Cardiac muscle cell (in vitro differentiated cells and primary cell): ENCODE data around the gene MRPS17. TPM values are rescaled to one million over a fixed set of nuclear protein-coding genes. Genes with fewer than 3 reads are reported as not detected.

Experiments used
- polyA plus RNA-seq: library from polyadenylated mRNA; unstranded; fragments of >200 nt; fragmentation: Nextera tagmentation; extraction: Ambion mirVana; gene quantifications from 2 replicates; pipeline ENCODE4 v1.2.1, GENCODE V29; 2016
- total RNA-seq: library from RNA; depleted of rRNA; stranded (reverse); fragments of >200 nt; gene quantifications from 2 replicates; pipeline ENCODE4 v1.2.3, GENCODE V29; 2016

Gene MRPS17
- total and polyA plus RNA-seq, 2 experiments from 2014 or later = 7.8 to 34.4 TPM

Other genes with a start within 250 kb of the MRPS17 start
- gene SEPTIN14, start 89.1 kb upstream of the MRPS17 start, total RNA-seq = not detected in 2 replicates
- not detected in 2 replicates for gene SEPTIN14, start 89.1 kb upstream of the MRPS17 start, polyA plus RNA-seq
- gene ZNF713, start 64.4 kb upstream of the MRPS17 start, total RNA-seq = 5.1 and 5.7 TPM in 2 replicates
- 4.1 and 7.5 TPM in 2 replicates for gene ZNF713, start 64.4 kb upstream of the MRPS17 start, polyA plus RNA-seq
- gene NIPSNAP2, start 12.7 kb downstream of the MRPS17 start, total RNA-seq = 97.7 and 123 TPM in 2 replicates
- gene NIPSNAP2, start 12.7 kb downstream of the MRPS17 start, polyA plus RNA-seq = 197 and 207 TPM in 2 replicates
- 64.8 and 92.7 TPM in 2 replicates for gene PSPH, start 99.6 kb downstream of the MRPS17 start, total RNA-seq
- gene PSPH, start 99.6 kb downstream of the MRPS17 start, polyA plus RNA-seq = 37.7 and 49.0 TPM in 2 replicates
- gene CCT6A, start 99.9 kb downstream of the MRPS17 start, total RNA-seq = 99.0 and 105 TPM in 2 replicates
- 144 and 167 TPM in 2 replicates for gene CCT6A, start 99.9 kb downstream of the MRPS17 start, polyA plus RNA-seq
- gene SUMF2, start 112.4 kb downstream of the MRPS17 start, total RNA-seq = 60.9 and 108 TPM in 2 replicates
- 49.5 and 77.2 TPM in 2 replicates for gene SUMF2, start 112.4 kb downstream of the MRPS17 start, polyA plus RNA-seq
- 0.21 and 0.81 TPM in 2 replicates for gene PHKG1, start 141.1 kb downstream of the MRPS17 start, total RNA-seq
- gene PHKG1, start 141.1 kb downstream of the MRPS17 start, polyA plus RNA-seq = 0.44 and 0.72 TPM in 2 replicates
- 393 and 511 TPM in 2 replicates for gene CHCHD2, start 154.6 kb downstream of the MRPS17 start, total RNA-seq
- 468 and 556 TPM in 2 replicates for gene CHCHD2, start 154.6 kb downstream of the MRPS17 start, polyA plus RNA-seq
- gene NUPR2, start 164.5 kb downstream of the MRPS17 start, total RNA-seq = not detected in 2 replicates
- not detected in 2 replicates for gene NUPR2, start 164.5 kb downstream of the MRPS17 start, polyA plus RNA-seq